WTC11 (cell line): ENCODE results near the gene CYP4F22.

Source experiments
- ESRRA ChIP-seq: sonication (generic); formaldehyde crosslinking; IDR thresholded peaks from 2 replicates; pipeline ENCODE4 v1.8.1; 2022; ENCODE audit warnings: mild to moderate bottlenecking, missing genetic modification reagents, borderline replicate concordance
- NFYB ChIP-seq: sonication (generic); formaldehyde crosslinking; conservative IDR thresholded peaks from 2 replicates; pipeline ENCODE4 v1.8.0; 2022; ENCODE audit warnings: low read depth, missing genetic modification reagents
- RELA ChIP-seq: sonication (generic); formaldehyde crosslinking; IDR thresholded peaks from 2 replicates; pipeline ENCODE4 v1.8.1; 2022; ENCODE audit warnings: missing genetic modification reagents, mild to moderate bottlenecking, borderline replicate concordance
- TF ChIP-seq, protein P1 (sequence below): sonication (generic); formaldehyde crosslinking; IDR thresholded peaks from 2 replicates; pipeline ENCODE4 v1.8.1; 2022; ENCODE audit warnings: low read depth, missing genetic modification reagents, borderline replicate concordance
- TF ChIP-seq, protein P2 (sequence below): fragments of 200-600 bp; IDR thresholded peaks from 2 replicates; pipeline ENCODE4 v1.8.0; 2022; ENCODE audit warnings: antibody characterized with exemption
- TF ChIP-seq, protein P3 (sequence below): sonication (generic); formaldehyde crosslinking; IDR thresholded peaks from 2 replicates; pipeline ENCODE4 v1.8.0; 2022; ENCODE audit warnings: mild to moderate bottlenecking, missing genetic modification reagents
- TF ChIP-seq, protein P4 (sequence below): sonication (generic); formaldehyde crosslinking; IDR thresholded peaks from 2 replicates; pipeline ENCODE4 v1.8.0; 2022; ENCODE audit warnings: mild to moderate bottlenecking, missing genetic modification reagents
- TF ChIP-seq, protein P5 (sequence below): sonication (generic); formaldehyde crosslinking; IDR thresholded peaks from 2 replicates; pipeline ENCODE4 v1.8.1; 2022; ENCODE audit warnings: missing genetic modification reagents, borderline replicate concordance
- TF ChIP-seq, protein P6 (sequence below): fragments of 250-450 bp; sonication (Bioruptor Pico); IDR thresholded peaks from 2 replicates; pipeline ENCODE4 v1.9.0; 2021; ENCODE audit warnings: mild to moderate bottlenecking, borderline replicate concordance
- TF ChIP-seq, protein P7 (sequence below): sonication (generic); formaldehyde crosslinking; conservative IDR thresholded peaks from 2 replicates; pipeline ENCODE4 v1.8.1; 2022; ENCODE audit warnings: mild to moderate bottlenecking, missing genetic modification reagents
- TF ChIP-seq, protein P8 (sequence below): sonication (generic); formaldehyde crosslinking; IDR thresholded peaks from 2 replicates; pipeline ENCODE4 v1.8.1; 2023; ENCODE audit warnings: mild to moderate bottlenecking, missing genetic modification reagents
- TF ChIP-seq, protein P9 (sequence below): sonication (generic); formaldehyde crosslinking; IDR thresholded peaks from 2 replicates; pipeline ENCODE4 v1.8.0; 2023; ENCODE audit warnings: missing genetic modification reagents, mild to moderate bottlenecking, borderline replicate concordance

DNA sequence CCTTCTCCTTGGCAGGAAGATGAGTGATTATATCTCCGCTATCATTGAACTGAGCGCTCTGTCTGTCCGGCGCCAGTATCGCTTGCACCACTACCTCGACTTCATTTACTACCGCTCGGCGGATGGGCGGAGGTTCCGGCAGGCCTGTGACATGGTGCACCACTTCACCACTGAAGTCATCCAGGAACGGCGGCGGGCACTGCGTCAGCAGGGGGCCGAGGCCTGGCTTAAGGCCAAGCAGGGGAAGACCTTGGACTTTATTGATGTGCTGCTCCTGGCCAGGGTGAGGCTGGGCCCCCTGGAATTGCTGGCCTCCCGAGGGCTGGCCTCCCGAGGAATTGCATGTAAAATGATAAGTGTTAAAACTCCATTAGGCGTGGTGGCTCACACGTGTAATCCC, 32.1 kb downstream of the CYP4F22 start:
- TF ChIP-seq RELA (CRISPR knock-in tag) = no peak
- TF ChIP-seq, protein P1, sequence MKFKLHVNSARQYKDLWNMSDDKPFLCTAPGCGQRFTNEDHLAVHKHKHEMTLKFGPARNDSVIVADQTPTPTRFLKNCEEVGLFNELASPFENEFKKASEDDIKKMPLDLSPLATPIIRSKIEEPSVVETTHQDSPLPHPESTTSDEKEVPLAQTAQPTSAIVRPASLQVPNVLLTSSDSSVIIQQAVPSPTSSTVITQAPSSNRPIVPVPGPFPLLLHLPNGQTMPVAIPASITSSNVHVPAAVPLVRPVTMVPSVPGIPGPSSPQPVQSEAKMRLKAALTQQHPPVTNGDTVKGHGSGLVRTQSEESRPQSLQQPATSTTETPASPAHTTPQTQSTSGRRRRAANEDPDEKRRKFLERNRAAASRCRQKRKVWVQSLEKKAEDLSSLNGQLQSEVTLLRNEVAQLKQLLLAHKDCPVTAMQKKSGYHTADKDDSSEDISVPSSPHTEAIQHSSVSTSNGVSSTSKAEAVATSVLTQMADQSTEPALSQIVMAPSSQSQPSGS (CRISPR knock-in tag) = no peak
- TF ChIP-seq, protein P2, sequence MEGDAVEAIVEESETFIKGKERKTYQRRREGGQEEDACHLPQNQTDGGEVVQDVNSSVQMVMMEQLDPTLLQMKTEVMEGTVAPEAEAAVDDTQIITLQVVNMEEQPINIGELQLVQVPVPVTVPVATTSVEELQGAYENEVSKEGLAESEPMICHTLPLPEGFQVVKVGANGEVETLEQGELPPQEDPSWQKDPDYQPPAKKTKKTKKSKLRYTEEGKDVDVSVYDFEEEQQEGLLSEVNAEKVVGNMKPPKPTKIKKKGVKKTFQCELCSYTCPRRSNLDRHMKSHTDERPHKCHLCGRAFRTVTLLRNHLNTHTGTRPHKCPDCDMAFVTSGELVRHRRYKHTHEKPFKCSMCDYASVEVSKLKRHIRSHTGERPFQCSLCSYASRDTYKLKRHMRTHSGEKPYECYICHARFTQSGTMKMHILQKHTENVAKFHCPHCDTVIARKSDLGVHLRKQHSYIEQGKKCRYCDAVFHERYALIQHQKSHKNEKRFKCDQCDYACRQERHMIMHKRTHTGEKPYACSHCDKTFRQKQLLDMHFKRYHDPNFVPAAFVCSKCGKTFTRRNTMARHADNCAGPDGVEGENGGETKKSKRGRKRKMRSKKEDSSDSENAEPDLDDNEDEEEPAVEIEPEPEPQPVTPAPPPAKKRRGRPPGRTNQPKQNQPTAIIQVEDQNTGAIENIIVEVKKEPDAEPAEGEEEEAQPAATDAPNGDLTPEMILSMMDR = no peak
- TF ChIP-seq, protein P3, sequence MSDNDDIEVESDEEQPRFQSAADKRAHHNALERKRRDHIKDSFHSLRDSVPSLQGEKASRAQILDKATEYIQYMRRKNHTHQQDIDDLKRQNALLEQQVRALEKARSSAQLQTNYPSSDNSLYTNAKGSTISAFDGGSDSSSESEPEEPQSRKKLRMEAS (CRISPR knock-in tag) = no peak
- TF ChIP-seq, protein P4, sequence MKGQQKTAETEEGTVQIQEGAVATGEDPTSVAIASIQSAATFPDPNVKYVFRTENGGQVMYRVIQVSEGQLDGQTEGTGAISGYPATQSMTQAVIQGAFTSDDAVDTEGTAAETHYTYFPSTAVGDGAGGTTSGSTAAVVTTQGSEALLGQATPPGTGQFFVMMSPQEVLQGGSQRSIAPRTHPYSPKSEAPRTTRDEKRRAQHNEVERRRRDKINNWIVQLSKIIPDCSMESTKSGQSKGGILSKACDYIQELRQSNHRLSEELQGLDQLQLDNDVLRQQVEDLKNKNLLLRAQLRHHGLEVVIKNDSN = no peak
- TF ChIP-seq, protein P5, sequence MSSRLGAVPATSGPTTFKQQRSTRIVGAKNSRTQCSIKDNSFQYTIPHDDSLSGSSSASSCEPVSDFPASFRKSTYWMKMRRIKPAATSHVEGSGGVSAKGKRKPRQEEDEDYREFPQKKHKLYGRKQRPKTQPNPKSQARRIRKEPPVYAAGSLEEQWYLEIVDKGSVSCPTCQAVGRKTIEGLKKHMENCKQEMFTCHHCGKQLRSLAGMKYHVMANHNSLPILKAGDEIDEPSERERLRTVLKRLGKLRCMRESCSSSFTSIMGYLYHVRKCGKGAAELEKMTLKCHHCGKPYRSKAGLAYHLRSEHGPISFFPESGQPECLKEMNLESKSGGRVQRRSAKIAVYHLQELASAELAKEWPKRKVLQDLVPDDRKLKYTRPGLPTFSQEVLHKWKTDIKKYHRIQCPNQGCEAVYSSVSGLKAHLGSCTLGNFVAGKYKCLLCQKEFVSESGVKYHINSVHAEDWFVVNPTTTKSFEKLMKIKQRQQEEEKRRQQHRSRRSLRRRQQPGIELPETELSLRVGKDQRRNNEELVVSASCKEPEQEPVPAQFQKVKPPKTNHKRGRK (CRISPR knock-in tag) = no peak
- TF ChIP-seq ESRRA (CRISPR knock-in tag) = no peak
- TF ChIP-seq, protein P6, sequence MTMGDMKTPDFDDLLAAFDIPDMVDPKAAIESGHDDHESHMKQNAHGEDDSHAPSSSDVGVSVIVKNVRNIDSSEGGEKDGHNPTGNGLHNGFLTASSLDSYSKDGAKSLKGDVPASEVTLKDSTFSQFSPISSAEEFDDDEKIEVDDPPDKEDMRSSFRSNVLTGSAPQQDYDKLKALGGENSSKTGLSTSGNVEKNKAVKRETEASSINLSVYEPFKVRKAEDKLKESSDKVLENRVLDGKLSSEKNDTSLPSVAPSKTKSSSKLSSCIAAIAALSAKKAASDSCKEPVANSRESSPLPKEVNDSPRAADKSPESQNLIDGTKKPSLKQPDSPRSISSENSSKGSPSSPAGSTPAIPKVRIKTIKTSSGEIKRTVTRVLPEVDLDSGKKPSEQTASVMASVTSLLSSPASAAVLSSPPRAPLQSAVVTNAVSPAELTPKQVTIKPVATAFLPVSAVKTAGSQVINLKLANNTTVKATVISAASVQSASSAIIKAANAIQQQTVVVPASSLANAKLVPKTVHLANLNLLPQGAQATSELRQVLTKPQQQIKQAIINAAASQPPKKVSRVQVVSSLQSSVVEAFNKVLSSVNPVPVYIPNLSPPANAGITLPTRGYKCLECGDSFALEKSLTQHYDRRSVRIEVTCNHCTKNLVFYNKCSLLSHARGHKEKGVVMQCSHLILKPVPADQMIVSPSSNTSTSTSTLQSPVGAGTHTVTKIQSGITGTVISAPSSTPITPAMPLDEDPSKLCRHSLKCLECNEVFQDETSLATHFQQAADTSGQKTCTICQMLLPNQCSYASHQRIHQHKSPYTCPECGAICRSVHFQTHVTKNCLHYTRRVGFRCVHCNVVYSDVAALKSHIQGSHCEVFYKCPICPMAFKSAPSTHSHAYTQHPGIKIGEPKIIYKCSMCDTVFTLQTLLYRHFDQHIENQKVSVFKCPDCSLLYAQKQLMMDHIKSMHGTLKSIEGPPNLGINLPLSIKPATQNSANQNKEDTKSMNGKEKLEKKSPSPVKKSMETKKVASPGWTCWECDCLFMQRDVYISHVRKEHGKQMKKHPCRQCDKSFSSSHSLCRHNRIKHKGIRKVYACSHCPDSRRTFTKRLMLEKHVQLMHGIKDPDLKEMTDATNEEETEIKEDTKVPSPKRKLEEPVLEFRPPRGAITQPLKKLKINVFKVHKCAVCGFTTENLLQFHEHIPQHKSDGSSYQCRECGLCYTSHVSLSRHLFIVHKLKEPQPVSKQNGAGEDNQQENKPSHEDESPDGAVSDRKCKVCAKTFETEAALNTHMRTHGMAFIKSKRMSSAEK (CRISPR knock-in tag) = no peak
- TF ChIP-seq, protein P7, sequence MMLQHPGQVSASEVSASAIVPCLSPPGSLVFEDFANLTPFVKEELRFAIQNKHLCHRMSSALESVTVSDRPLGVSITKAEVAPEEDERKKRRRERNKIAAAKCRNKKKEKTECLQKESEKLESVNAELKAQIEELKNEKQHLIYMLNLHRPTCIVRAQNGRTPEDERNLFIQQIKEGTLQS (CRISPR knock-in tag) = no peak
- TF ChIP-seq, protein P8, sequence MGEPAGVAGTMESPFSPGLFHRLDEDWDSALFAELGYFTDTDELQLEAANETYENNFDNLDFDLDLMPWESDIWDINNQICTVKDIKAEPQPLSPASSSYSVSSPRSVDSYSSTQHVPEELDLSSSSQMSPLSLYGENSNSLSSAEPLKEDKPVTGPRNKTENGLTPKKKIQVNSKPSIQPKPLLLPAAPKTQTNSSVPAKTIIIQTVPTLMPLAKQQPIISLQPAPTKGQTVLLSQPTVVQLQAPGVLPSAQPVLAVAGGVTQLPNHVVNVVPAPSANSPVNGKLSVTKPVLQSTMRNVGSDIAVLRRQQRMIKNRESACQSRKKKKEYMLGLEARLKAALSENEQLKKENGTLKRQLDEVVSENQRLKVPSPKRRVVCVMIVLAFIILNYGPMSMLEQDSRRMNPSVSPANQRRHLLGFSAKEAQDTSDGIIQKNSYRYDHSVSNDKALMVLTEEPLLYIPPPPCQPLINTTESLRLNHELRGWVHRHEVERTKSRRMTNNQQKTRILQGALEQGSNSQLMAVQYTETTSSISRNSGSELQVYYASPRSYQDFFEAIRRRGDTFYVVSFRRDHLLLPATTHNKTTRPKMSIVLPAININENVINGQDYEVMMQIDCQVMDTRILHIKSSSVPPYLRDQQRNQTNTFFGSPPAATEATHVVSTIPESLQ = no peak
- TF ChIP-seq, protein P9, sequence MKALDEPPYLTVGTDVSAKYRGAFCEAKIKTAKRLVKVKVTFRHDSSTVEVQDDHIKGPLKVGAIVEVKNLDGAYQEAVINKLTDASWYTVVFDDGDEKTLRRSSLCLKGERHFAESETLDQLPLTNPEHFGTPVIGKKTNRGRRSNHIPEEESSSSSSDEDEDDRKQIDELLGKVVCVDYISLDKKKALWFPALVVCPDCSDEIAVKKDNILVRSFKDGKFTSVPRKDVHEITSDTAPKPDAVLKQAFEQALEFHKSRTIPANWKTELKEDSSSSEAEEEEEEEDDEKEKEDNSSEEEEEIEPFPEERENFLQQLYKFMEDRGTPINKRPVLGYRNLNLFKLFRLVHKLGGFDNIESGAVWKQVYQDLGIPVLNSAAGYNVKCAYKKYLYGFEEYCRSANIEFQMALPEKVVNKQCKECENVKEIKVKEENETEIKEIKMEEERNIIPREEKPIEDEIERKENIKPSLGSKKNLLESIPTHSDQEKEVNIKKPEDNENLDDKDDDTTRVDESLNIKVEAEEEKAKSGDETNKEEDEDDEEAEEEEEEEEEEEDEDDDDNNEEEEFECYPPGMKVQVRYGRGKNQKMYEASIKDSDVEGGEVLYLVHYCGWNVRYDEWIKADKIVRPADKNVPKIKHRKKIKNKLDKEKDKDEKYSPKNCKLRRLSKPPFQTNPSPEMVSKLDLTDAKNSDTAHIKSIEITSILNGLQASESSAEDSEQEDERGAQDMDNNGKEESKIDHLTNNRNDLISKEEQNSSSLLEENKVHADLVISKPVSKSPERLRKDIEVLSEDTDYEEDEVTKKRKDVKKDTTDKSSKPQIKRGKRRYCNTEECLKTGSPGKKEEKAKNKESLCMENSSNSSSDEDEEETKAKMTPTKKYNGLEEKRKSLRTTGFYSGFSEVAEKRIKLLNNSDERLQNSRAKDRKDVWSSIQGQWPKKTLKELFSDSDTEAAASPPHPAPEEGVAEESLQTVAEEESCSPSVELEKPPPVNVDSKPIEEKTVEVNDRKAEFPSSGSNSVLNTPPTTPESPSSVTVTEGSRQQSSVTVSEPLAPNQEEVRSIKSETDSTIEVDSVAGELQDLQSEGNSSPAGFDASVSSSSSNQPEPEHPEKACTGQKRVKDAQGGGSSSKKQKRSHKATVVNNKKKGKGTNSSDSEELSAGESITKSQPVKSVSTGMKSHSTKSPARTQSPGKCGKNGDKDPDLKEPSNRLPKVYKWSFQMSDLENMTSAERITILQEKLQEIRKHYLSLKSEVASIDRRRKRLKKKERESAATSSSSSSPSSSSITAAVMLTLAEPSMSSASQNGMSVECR (CRISPR knock-in tag) = no peak
- TF ChIP-seq NFYB (CRISPR knock-in tag) = no peak
